ENCODE data around the gene SPOCK1. TPM values are rescaled to one million over a fixed set of nuclear protein-coding genes. Genes with fewer than 3 reads are reported as not detected.

SPOCK1 gene
- total and polyA plus RNA-seq, 2 of the 4 experiments (the other 2 are of a cell fraction), result 5.0 to 20.3 TPM

- no peak for TF ChIP-seq RFX5 (IDR thresholded peaks at IDR 0.05; ENCODE audit: low read depth, low read length)
- no peak for TF ChIP-seq USF2 (IDR thresholded peaks at IDR 0.05; ENCODE audit: low read depth, low read length)
These were observed at the start of gene SPOCK1 (continued) for GRCh38 chr5:137498736-137499505.

GRCh38 chr5:137545956-137546355 is 46.8 kb upstream of the SPOCK1 start:
- CTCF ChIA-PET, result no interaction called here
- no peak overlapping the region for H3K18ac ChIP-seq (ENCODE audit: low read depth, low read length)

More at GRCh38 chr5:137545956-137546355, 46.8 kb upstream of the SPOCK1 start:
- H3K36me3 ChIP-seq (ENCODE audit: control insufficient read depth, insufficient read depth, low read length), result no peaks in the 10 kb centered on the region
- H3K27me3 ChIP-seq (ENCODE audit: control insufficient read depth, insufficient read depth, low read length), result no peaks in the 10 kb centered on the region
- H4K5ac ChIP-seq (ENCODE audit: low read depth, low read length), result no peak overlapping the region
- H3K4me1 ChIP-seq (ENCODE audit: control insufficient read depth, insufficient read depth, low read length), result no peaks in the 10 kb centered on the region
- H3K9me1 ChIP-seq (ENCODE audit: insufficient read depth, low read length), result no peaks in the 10 kb centered on the region
- no peak overlapping the region for H2AFZ ChIP-seq (replicated peaks; ENCODE audit: low read length, poor library complexity)
- no peak overlapping the region for H3K14ac ChIP-seq (replicated peaks; ENCODE audit: low read depth, low read length)
- WGBS, 2 experiments (ENCODE audit: extremely low coverage in 2 of 2, insufficient read length in 1 of 2), result no CpG with 5 or more reads among the region's 4 CpGs
- H4K91ac ChIP-seq (ENCODE audit: insufficient read depth, low read depth, low read length), result no peak overlapping the region
- H4K20me1 ChIP-seq (ENCODE audit: insufficient read depth, low read length), result no peaks in the 10 kb centered on the region
- H3K79me1 ChIP-seq (ENCODE audit: low read depth in 1 of 2, low read length in 2 of 2), result no peaks in the 10 kb centered on the region
- H2BK5ac ChIP-seq (ENCODE audit: low read depth, low read length, poor library complexity, severe bottlenecking), result no peak overlapping the region
- intact Hi-C loops (cut with micrococcal nuclease), result no loop called here
- POLR2A ChIA-PET (ENCODE audit: unreplicated experiment), result no interaction called here
- no peak overlapping the region for H3K27ac ChIP-seq (ENCODE audit: insufficient read depth, low read length)
- ATAC-seq (ENCODE audit: low read depth) (no peak), DNase-seq (no peak)
- no peak overlapping the region for H2BK120ac ChIP-seq (ENCODE audit: low read depth, low read length)
- H3K4me2 ChIP-seq (ENCODE audit: low read depth, low read length), result no peak overlapping the region
- H2BK15ac ChIP-seq (ENCODE audit: low read depth, low read length), result no peak overlapping the region
- H2AK9ac ChIP-seq (replicated peaks; ENCODE audit: low read depth, low read length, poor library complexity), result no peak overlapping the region
- H3K23ac ChIP-seq (ENCODE audit: low read depth, low read length), result no peak overlapping the region
- in situ Hi-C loops (cut with MboI; ENCODE audit: low sequenced_read_pairs), result no loop called here
- dilution Hi-C loops (cut with HindIII; ENCODE audit: low sequenced_read_pairs, unreplicated experiment), result no loop called here
- no peak overlapping the region for H2AK5ac ChIP-seq (ENCODE audit: low read depth, low read length)
- peaks cover 4% of the 10 kb centered on the region; the same call in 1 of the 2 replicates for H3K9me3 ChIP-seq (ENCODE audit: control insufficient read depth, insufficient read depth, low read length)
- no peak overlapping the region for H2BK20ac ChIP-seq (ENCODE audit: low read depth, low read length)
- H3K4me3 ChIP-seq (ENCODE audit: insufficient read depth, low read depth, low read length), result no peak overlapping the region
- H3K9ac ChIP-seq (ENCODE audit: low read depth, low read length), result no peak overlapping the region
- no peak overlapping the region for H3K4ac ChIP-seq (ENCODE audit: low read depth, low read length)
- H3K56ac ChIP-seq (ENCODE audit: extremely low read depth, insufficient read depth, low read length), result no peak overlapping the region
- BruUV-seq (replicated peaks), result no TSS peak
- TF ChIP-seq CTCF (conservative IDR thresholded peaks at IDR 0.05; ENCODE audit: low read depth, low read length) (no peak), CEBPB (IDR thresholded peaks at IDR 0.05; ENCODE audit: low read depth, low read length) (no peak), FOS (IDR thresholded peaks at IDR 0.05; ENCODE audit: low read depth, low read length) (no peak), CHD1 (IDR thresholded peaks at IDR 0.05; ENCODE audit: low read depth, low read length) (no peak), RFX5 (IDR thresholded peaks at IDR 0.05; ENCODE audit: low read depth, low read length) (no peak)
- no peak overlapping the region for H4K8ac ChIP-seq (ENCODE audit: low read depth in 2 of 2, low read length in 2 of 2)

Data from IMR-90 (cell line).